ENCODE data around the gene SGK1.
"Not testable (repeated sequence)": the region's sequence is repeated elsewhere in the genome, so short reads cannot be mapped to it uniquely, and the experiment has no call there.

Gene SGK1

GRCh38 chr6:134309227-134309626, 8.7 kb downstream of the SGK1 start:
- no peak for DNase-seq (ENCODE audit: extremely low spot score)
- TF ChIP-seq FOXK2 (IDR thresholded peaks at IDR 0.05): no peak
- TF ChIP-seq SP1 (IDR thresholded peaks at IDR 0.05): no peak
- no peak for TF ChIP-seq FOXM1 (IDR thresholded peaks at IDR 0.05; ENCODE audit: borderline replicate concordance)
- TF ChIP-seq CTBP1 (IDR thresholded peaks at IDR 0.05; ENCODE audit: borderline replicate concordance): no peak
- no peak for TF ChIP-seq BHLHE40 (IDR thresholded peaks at IDR 0.05; ENCODE audit: borderline replicate concordance)
- no peak for TF ChIP-seq NFRKB (IDR thresholded peaks at IDR 0.05)
- ChIA-PET CTCF (no interaction called here), POLR2A (interaction anchor here (1.2 kb wide), 1 partner anchor 135 kb away, joined by 3 read pairs; no protein-coding TSS in a partner anchor)

- TF ChIP-seq FOXA1 (IDR thresholded peaks at IDR 0.05) (no peak), SUZ12 (IDR thresholded peaks at IDR 0.05) (no peak), FOXK2 (IDR thresholded peaks at IDR 0.05) (no peak), PKNOX1 (IDR thresholded peaks at IDR 0.05) (no peak), LEF1 (IDR thresholded peaks at IDR 0.05; ENCODE audit: borderline replicate concordance) (no peak), FOXM1 (IDR thresholded peaks at IDR 0.05; ENCODE audit: borderline replicate concordance) (no peak), SP1 (IDR thresholded peaks at IDR 0.05) (no peak), TARDBP (IDR thresholded peaks at IDR 0.05) (no peak), BHLHE40 (IDR thresholded peaks at IDR 0.05; ENCODE audit: borderline replicate concordance) (no peak), ELF4 (IDR thresholded peaks at IDR 0.05) (no peak), L3MBTL2 (conservative IDR thresholded peaks at IDR 0.05) (no peak), HDGF (IDR thresholded peaks at IDR 0.05; ENCODE audit: borderline replicate concordance) (no peak), ZNF384 (IDR thresholded peaks at IDR 0.05) (no peak)
- CTCF ChIA-PET: interaction anchor here (0.6 kb wide), 1 partner anchor 178 kb away, joined by 3 read pairs; no protein-coding TSS in a partner anchor
- DNase-seq (ENCODE audit: extremely low spot score): no peak
- POLR2A ChIA-PET: interaction anchor here (1.2 kb wide), 1 partner anchor 135 kb away, joined by 3 read pairs; no protein-coding TSS in a partner anchor
Observed at GRCh38 chr6:134308800-134309199, 9.1 kb downstream of the SGK1 start.

GRCh38 chr6:134307870-134308269, 10.0 kb downstream of the SGK1 start:
- CTCF ChIA-PET: interaction anchor here (0.5 kb wide), 1 partner anchor 55 kb away, joined by 3 read pairs; no protein-coding TSS in a partner anchor
- TF ChIP-seq L3MBTL2 (conservative IDR thresholded peaks at IDR 0.05) (no peak), CTBP1 (IDR thresholded peaks at IDR 0.05; ENCODE audit: borderline replicate concordance) (no peak), FOXM1 (IDR thresholded peaks at IDR 0.05; ENCODE audit: borderline replicate concordance) (no peak), PKNOX1 (IDR thresholded peaks at IDR 0.05) (no peak), LEF1 (IDR thresholded peaks at IDR 0.05; ENCODE audit: borderline replicate concordance) (no peak), SUZ12 (IDR thresholded peaks at IDR 0.05) (no peak), BHLHE40 (IDR thresholded peaks at IDR 0.05; ENCODE audit: borderline replicate concordance) (no peak), ARNT (IDR thresholded peaks at IDR 0.05) (no peak), FOXK2 (IDR thresholded peaks at IDR 0.05) (no peak), FOXA1 (IDR thresholded peaks at IDR 0.05) (no peak), SP1 (IDR thresholded peaks at IDR 0.05) (no peak), ELF4 (IDR thresholded peaks at IDR 0.05) (no peak), ZNF384 (IDR thresholded peaks at IDR 0.05) (no peak), HDGF (IDR thresholded peaks at IDR 0.05; ENCODE audit: borderline replicate concordance) (no peak), NFRKB (IDR thresholded peaks at IDR 0.05) (no peak), TARDBP (IDR thresholded peaks at IDR 0.05) (no peak)
- POLR2A ChIA-PET: no interaction called here
- DNase-seq (ENCODE audit: extremely low spot score): no peak

GRCh38 chr6:134307075-134307474, 10.8 kb downstream of the SGK1 start:
- ChIA-PET POLR2A (no interaction called here), CTCF (no interaction called here)
- TF ChIP-seq ZNF384 (IDR thresholded peaks at IDR 0.05): no peak
- TF ChIP-seq ELF4 (IDR thresholded peaks at IDR 0.05): no peak
- TF ChIP-seq SP1 (IDR thresholded peaks at IDR 0.05): no peak
- no peak for TF ChIP-seq SUZ12 (IDR thresholded peaks at IDR 0.05)
- TF ChIP-seq FOXK2 (IDR thresholded peaks at IDR 0.05): no peak
- no peak for TF ChIP-seq FOXM1 (IDR thresholded peaks at IDR 0.05; ENCODE audit: borderline replicate concordance)
- TF ChIP-seq ARNT (IDR thresholded peaks at IDR 0.05): no peak
- TF ChIP-seq NFRKB (IDR thresholded peaks at IDR 0.05): no peak
- DNase-seq (ENCODE audit: extremely low spot score): no peak

GRCh38 chr6:134304381-134304780, 13.5 kb downstream of the SGK1 start:
- DNase-seq (ENCODE audit: extremely low spot score); POLR2A ChIA-PET: not testable (repeated sequence)
- CTCF ChIA-PET: interaction anchor here (0.7 kb wide), 1 partner anchor 88 kb away, joined by 3 read pairs; no protein-coding TSS in a partner anchor

- ChIA-PET POLR2A (no interaction called here), CTCF (interaction anchor here (0.7 kb wide), 1 partner anchor 89 kb away, joined by 3 read pairs; no protein-coding TSS in a partner anchor)
- TF ChIP-seq FOXM1 (IDR thresholded peaks at IDR 0.05; ENCODE audit: borderline replicate concordance) (no peak), PKNOX1 (IDR thresholded peaks at IDR 0.05) (no peak), FOXK2 (IDR thresholded peaks at IDR 0.05) (no peak), ZNF384 (IDR thresholded peaks at IDR 0.05) (no peak), TARDBP (IDR thresholded peaks at IDR 0.05) (no peak), FOXA1 (IDR thresholded peaks at IDR 0.05) (no peak), NFRKB (IDR thresholded peaks at IDR 0.05) (no peak), BHLHE40 (IDR thresholded peaks at IDR 0.05; ENCODE audit: borderline replicate concordance) (no peak)
- no peak for DNase-seq (ENCODE audit: extremely low spot score)
Observed at GRCh38 chr6:134303891-134304290, 14.0 kb downstream of the SGK1 start.

GRCh38 chr6:134299236-134299635, 18.7 kb downstream of the SGK1 start:
- POLR2A ChIA-PET: interaction anchor here (0.6 kb wide), 1 partner anchor 122 kb away, joined by 3 read pairs; no protein-coding TSS in a partner anchor
- DNase-seq (ENCODE audit: extremely low spot score): no peak
- TF ChIP-seq BHLHE40 (IDR thresholded peaks at IDR 0.05; ENCODE audit: borderline replicate concordance) (no peak), FOXK2 (IDR thresholded peaks at IDR 0.05) (no peak), SP1 (IDR thresholded peaks at IDR 0.05) (no peak), NFRKB (IDR thresholded peaks at IDR 0.05) (no peak), ARNT (IDR thresholded peaks at IDR 0.05) (no peak), CTBP1 (IDR thresholded peaks at IDR 0.05; ENCODE audit: borderline replicate concordance) (no peak), PKNOX1 (IDR thresholded peaks at IDR 0.05) (no peak), ELF4 (IDR thresholded peaks at IDR 0.05) (no peak), TARDBP (IDR thresholded peaks at IDR 0.05) (no peak), L3MBTL2 (conservative IDR thresholded peaks at IDR 0.05) (no peak), FOXA1 (IDR thresholded peaks at IDR 0.05) (no peak), LEF1 (IDR thresholded peaks at IDR 0.05; ENCODE audit: borderline replicate concordance) (no peak), SUZ12 (IDR thresholded peaks at IDR 0.05) (no peak), ZNF384 (IDR thresholded peaks at IDR 0.05) (no peak), FOXM1 (IDR thresholded peaks at IDR 0.05; ENCODE audit: borderline replicate concordance) (no peak), HDGF (IDR thresholded peaks at IDR 0.05; ENCODE audit: borderline replicate concordance) (no peak)
- CTCF ChIA-PET: interaction anchor here (0.6 kb wide), 3 partner anchors 142 to 175 kb away, joined by 3 read pairs; no protein-coding TSS in a partner anchor

Data from HEK293T (cell line).